ENCODE results near the gene NPM1.

NPM1 gene

DNA sequence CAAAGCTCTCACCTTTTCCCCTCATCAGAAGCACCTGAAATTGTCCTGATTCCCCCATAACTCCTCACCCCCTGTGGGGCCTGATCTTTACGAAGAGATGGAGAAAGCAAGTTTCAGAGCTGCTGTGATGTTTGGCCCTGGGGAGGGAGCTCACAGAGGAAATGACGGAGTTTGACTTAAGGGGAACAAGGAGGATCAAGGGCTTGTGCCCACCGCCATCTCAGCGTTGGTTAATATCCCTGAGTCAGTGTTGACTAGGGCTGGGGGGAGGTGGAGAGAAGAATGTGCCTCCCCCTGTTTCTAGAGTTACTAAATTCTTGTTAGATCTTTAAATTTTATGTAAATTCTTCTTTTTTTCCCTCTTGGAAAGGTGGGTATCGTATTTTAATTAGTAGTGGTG is 59.6 kb downstream of the NPM1 start:
- no peak for DNase-seq (ENCODE audit: low read depth in 2 of 2, low spot score in 1 of 2)

DNA sequence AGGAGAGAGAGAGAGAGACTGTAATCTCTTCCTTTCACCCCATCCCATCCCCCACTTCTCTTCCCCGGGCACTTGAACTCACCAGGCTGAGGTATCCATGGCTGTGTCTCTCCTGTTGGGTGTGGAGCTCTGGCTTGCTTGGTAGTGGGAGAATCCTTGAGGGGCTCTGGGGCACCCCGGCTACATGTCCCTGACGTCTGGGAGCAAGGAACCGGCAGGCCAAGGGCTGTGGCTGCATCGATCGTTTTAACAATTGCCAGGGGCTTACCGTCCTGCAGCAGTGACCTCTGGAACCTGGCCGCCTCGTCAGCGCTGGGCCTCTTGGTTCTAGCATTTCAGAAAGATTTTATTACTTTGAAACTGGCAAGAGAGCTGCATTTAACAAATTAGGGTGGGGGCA is 61.8 kb downstream of the NPM1 start:
- no peak for DNase-seq (ENCODE audit: low read depth in 2 of 2, low spot score in 1 of 2)

DNA sequence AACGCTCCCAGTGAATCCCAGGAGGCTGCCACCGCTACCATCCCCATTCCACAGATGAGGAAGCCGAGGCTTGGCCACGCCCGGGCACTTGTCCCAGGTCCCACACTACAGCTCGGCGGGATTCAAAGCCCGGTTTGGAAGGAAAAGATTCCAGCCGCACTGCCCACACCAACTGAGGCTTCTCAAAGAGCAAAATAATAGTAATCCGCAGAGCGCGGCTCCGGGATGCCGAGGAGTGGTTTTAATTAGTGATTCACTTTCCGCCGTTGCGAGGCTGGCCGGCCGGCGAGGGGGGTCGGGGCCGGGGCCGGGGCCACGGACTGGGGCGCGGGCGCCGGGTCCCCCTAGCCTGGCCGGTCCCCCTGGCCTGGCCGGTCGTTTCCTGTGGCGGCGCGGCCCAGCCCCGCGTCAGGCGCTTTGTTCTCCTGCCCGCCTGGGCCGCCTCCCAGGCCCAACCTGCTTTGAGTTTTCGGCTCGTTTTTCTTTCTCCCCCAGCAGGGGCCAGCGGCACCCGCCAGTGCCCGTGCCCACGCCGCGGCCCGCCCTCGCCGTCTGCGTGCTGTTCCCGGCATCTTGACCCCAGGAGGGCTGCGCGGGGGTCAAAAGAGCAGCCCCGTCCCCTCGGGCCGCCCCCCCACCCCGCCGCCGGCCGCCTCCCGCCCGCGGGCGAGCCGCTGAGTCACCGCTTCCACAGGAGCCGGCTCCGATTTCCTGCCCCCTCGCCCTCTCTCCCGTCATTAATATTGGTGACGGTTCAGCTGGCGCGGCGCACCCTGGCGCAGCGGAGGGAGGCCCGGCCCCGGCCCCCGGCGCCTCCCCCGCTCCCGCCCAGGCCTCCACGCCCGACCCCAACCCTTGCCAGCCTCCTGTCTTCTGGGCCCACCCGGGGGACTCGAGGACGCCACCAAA is 63.0 kb downstream of the NPM1 start:
- DNase-seq (ENCODE audit: low read depth in 2 of 2, low spot score in 1 of 2) = no peak

DNA sequence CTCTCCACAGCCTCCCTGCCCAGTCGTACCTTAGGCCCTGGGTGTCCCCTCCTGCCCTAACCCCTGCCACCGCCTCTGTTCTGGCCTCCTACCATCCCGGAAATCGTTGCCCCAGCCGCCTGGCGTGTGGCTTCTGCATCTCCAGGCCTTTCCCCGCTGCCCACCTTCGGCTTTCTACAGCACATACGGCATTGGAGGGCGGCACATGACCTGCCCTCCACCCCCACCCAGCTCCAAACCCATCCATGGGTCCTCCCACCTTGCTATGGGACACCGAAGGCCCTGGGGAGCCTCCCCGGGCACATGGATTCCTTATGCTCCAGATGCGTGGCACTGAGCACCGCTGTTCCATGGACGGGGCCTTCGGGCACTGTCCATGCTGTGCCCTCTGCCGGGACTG is 63.8 kb downstream of the NPM1 start:
- DNase-seq (ENCODE audit: low read depth in 2 of 2, low spot score in 1 of 2) = no peak

DNA sequence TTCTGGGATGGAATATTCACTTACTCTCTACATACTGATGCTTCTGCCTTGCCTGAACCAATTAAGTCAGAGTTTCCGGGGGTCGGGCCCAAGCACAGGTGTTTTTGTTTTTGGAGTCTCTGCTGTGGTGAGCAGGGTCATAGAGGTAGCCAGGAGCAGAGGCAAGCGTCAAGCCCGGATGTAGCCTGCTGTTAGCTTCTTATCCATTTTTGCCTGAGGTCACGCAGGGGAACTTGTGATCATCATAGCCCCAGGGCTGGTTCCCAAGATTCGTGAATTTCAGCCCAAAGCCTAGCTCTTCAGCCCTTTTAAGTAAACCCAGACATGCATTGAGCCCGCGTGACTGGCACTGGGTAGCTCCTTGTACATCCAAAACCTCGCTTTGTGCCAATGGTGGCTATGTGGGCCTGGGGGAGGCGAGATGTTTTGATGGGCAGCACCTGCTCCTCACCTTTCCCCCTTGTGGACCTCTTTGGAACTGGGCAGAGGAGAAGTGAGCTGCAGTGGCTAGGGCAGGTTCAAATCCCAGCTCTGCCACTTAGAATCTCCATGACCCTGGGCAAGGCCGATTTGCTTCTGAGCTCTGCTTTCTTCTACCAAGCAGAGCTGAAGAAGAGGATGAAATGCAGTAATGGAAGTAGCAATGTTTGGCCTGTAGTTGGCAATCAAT is 65.5 kb downstream of the NPM1 start:
- DNase-seq (ENCODE audit: low read depth in 2 of 2, low spot score in 1 of 2) = no peak

DNA sequence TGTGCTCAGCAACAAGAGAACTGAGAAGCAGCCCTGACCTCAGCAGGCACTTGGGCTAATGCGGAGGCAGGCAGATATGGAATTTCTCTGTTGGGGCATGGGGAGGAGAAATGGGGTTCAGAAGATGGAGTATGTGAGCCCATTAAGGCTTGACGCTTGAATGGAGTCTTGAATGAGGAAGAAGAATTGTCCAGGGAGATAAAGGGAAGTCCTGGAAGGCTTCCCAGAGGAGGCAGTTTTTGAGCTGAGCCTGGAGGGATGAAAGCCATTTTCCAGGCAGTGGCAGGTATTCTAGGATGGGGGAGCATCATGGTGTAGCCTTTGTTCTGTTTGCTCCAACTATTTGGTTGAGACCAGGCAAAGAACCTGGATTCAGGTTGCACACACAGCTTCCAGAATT is 66.3 kb downstream of the NPM1 start:
- no peak for DNase-seq (ENCODE audit: low read depth in 2 of 2, low spot score in 1 of 2)

DNA sequence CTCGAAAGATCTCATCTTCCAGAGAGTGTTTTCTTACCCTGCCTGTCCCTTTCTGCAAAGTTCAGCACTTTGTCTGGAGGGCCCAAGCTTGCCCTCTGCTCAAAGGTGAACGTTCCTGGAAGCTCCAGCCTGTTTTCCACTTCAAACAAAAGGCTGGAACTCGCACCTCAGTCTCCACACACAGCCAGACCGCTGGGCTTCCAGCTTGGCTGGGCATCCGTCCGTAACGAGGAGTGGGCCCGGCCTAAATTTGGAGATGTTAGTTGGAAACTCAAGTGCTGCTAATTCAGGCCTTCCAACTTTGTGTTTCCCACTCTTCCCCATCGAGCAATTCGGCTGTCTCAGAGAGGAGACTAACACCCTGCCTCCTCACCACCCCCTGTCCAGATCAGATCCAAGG is 66.9 kb downstream of the NPM1 start:
- no peak for DNase-seq (ENCODE audit: low read depth in 2 of 2, low spot score in 1 of 2)

DNA sequence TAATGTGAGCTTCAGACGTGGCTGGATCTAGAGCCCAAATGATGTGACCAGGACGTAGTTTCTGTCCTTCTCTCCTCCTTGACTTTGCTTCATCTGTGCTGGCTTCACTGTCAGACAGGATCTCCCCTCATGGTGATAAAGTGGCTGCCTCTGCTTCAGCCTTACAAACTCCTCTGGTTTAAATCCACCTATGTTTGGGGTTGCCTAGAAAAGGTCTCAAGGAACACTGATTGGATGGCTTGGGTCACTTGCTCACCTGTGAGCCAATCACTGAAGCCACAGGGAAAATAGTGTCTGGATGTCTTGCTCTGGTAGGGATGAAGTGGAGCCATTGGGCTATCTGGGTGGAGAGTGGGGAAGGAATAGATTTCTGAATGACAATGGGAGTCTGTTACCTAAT is 67.9 kb downstream of the NPM1 start:
- DNase-seq (ENCODE audit: low read depth in 2 of 2, low spot score in 1 of 2) = no peak

DNA sequence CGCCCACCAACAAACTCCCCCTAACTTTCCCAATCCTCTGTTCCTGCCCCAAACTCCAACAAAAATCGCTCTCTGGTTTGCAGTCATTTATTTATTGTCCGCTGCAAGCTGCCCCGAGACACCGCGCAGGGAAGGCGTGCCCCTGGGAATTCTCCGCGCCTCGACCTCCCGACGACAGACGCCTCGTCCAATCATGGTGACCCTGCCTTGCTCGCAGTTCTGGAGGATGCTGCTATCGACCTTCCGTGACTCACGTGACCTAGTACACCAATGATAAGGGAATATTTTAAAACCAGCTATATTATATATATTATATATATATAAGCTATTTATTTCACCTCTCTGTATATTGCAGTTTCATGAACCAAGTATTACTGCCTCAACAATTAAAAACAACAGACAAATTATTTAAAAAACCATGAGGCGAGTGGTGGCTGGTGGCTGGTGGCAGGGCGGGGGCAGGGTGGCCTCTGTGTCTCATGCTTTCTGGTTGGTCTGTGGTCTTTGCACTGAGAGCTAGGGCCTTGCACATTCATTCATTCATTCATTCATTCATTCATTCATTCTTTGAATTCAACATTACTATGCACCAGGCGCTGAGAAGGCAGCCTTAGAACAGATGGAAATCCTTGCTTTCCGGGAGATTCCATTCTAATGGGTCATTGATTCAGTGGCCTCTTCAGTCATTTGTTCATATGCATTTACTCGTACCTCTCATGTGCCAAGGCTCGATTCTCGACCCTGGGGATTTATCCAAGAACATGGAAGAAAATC is 69.7 kb downstream of the NPM1 start:
- no peak for DNase-seq (ENCODE audit: low read depth in 2 of 2, low spot score in 1 of 2)

DNA sequence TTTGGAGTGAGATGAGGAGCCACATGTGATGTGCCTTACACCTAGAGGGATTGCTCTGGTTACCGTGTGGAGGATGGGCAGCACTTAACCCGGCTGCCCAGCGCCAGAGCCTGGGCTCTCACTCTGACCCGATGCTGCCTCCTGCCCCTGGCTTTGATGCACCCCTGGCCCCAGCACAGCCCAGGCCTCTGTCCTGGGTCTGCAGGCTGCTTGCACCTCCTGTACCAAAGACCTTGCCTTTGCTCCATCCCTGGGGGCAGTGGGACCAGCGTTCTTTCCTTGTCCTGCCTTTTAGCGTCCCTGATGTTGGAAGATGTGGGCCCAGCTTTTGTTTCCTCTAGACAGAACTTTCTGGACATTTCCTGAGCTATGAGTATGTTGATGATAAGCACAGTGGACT is 72.2 kb downstream of the NPM1 start:
- no peak for DNase-seq (ENCODE audit: low read depth in 2 of 2, low spot score in 1 of 2)
